Activated T-helper 1 cell treated with anti-CD3 and anti-CD28 coated beads, Interleukin-12 subunit alpha, Interleukin-12 subunit beta, Interleukin-2, Interleukin-4 antibody, amounts not matched to agents 30 ng/mL and 10 ng/mL and 1 ng/mL, durations not matched to agents 14 hours and 24 hours and 36 hours (primary cell): ENCODE data around the gene TRAPPC3L. TPM values are rescaled to one million over a fixed set of nuclear protein-coding genes. Genes with fewer than 3 reads are reported as not detected.

ENCODE experiments used
- DNase-seq: peaks from one replicate; pipeline ENCODE4 v3.0.0; 2021; ENCODE audit warnings: low spot score
- H3K27ac Mint-ChIP-seq: one replicate; pipeline ENCODE4 v1.8.0; 2021; ENCODE audit warnings: mild to moderate bottlenecking, mixed read lengths
- H3K27me3 Mint-ChIP-seq: one replicate; pipeline ENCODE4 v1.8.0; 2022; ENCODE audit warnings: mild to moderate bottlenecking, moderate library complexity, mixed read lengths; ENCODE audit not compliant: insufficient read depth
- H3K36me3 Mint-ChIP-seq: one replicate; pipeline ENCODE4 v1.8.0; 2021; ENCODE audit warnings: low read depth, mixed read lengths
- H3K4me1 Mint-ChIP-seq: one replicate; pipeline ENCODE4 v1.8.0; 2021; ENCODE audit warnings: low read depth, mixed read lengths
- H3K4me3 Mint-ChIP-seq: one replicate; pipeline ENCODE4 v1.8.0; 2021; ENCODE audit warnings: mild to moderate bottlenecking, moderate library complexity, mixed read lengths
- H3K9me3 Mint-ChIP-seq: one replicate; pipeline ENCODE4 v1.8.0; 2021; ENCODE audit warnings: mixed read lengths
- intact Hi-C: fragments of 100-400 bp; cut with micrococcal nuclease; formaldehyde crosslinking; loops from one replicate; pipeline ENCODE4 v1.15.1; 2024
- total RNA-seq: library from RNA; stranded (reverse); gene quantifications from 2 replicates; pipeline ENCODE4 v1.2.3, GENCODE V29; 2022

TRAPPC3L gene
- total RNA-seq, 1 donor from 2014 or later: not detected

- peak overlapping the region; percentile 3 for H3K4me3 Mint-ChIP-seq
- no peaks in the 10 kb centered on the region for H3K9me3 Mint-ChIP-seq
- H3K27me3 Mint-ChIP-seq: peaks cover 2% of the 10 kb centered on the region
- H3K4me1 Mint-ChIP-seq: peaks cover 44% of the 10 kb centered on the region
- peaks cover 11% of the 10 kb centered on the region for H3K36me3 Mint-ChIP-seq
- DNase-seq: no peak
- intact Hi-C loops: loop anchor here (10.0 kb wide), 1 partner anchor 346 kb away; the partner anchor contains the start of gene NT5DC1
- peak overlapping the region; percentile 47 for H3K27ac Mint-ChIP-seq
Measured at GRCh38 chr6:116450769-116451740, 94.4 kb downstream of the TRAPPC3L start.

- H3K4me1 Mint-ChIP-seq: peaks cover 38% of the 10 kb centered on the region
- H3K4me3 Mint-ChIP-seq: no peak overlapping the region
- no peak overlapping the region for H3K27ac Mint-ChIP-seq
- peaks cover 2% of the 10 kb centered on the region for H3K27me3 Mint-ChIP-seq
- no peaks in the 10 kb centered on the region for H3K9me3 Mint-ChIP-seq
- DNase-seq: no peak
- intact Hi-C loops: loop anchor here (10.0 kb wide), 1 partner anchor 345 kb away; the partner anchor contains the start of gene NT5DC1
- peaks cover 9% of the 10 kb centered on the region for H3K36me3 Mint-ChIP-seq
Measured at GRCh38 chr6:116450185-116450710, 95.2 kb downstream of the TRAPPC3L start.

- DNase-seq: no peak
- intact Hi-C loops: no loop called here
- Mint-ChIP-seq H3K4me3 (no peak overlapping the region), H3K36me3 (peaks cover 11% of the 10 kb centered on the region), H3K27ac (no peak overlapping the region), H3K27me3 (peaks cover 2% of the 10 kb centered on the region), H3K4me1 (peaks cover 45% of the 10 kb centered on the region), H3K9me3 (no peaks in the 10 kb centered on the region)
Measured at GRCh38 chr6:116449565-116449964, 95.9 kb downstream of the TRAPPC3L start.

- DNase-seq: no peak
- peaks cover 53% of the 10 kb centered on the region for H3K4me1 Mint-ChIP-seq
- intact Hi-C loops: loop anchor here (1.0 kb wide), 1 partner anchor 13 kb away; no protein-coding TSS in a partner anchor
- H3K27me3 Mint-ChIP-seq: peaks cover under 1% of the 10 kb centered on the region
- H3K9me3 Mint-ChIP-seq: no peaks in the 10 kb centered on the region
- H3K27ac Mint-ChIP-seq: no peak overlapping the region
- H3K36me3 Mint-ChIP-seq: peaks cover 3% of the 10 kb centered on the region
- H3K4me3 Mint-ChIP-seq: no peak overlapping the region
Measured at GRCh38 chr6:116447496-116448011, 97.9 kb downstream of the TRAPPC3L start.

- no peak for DNase-seq
- peaks cover 5% of the 10 kb centered on the region for H3K27me3 Mint-ChIP-seq
- intact Hi-C loops: no loop called here
Measured at GRCh38 chr6:116447052-116447451, 98.4 kb downstream of the TRAPPC3L start.

GRCh38 chr6:116446399-116446798, 99.1 kb downstream of the TRAPPC3L start:
- Mint-ChIP-seq H3K27ac (no peak overlapping the region), H3K4me1 (peaks cover 48% of the 10 kb centered on the region), H3K4me3 (no peak overlapping the region), H3K36me3 (peaks cover 3% of the 10 kb centered on the region), H3K27me3 (peaks cover 10% of the 10 kb centered on the region), H3K9me3 (no peaks in the 10 kb centered on the region)
- intact Hi-C loops: no loop called here
- DNase-seq: no peak

More at GRCh38 chr6:116447052-116447451, 98.4 kb downstream of the TRAPPC3L start:
- Mint-ChIP-seq H3K4me3 (no peak overlapping the region), H3K27ac (no peak overlapping the region), H3K4me1 (peaks cover 53% of the 10 kb centered on the region), H3K36me3 (peaks cover 3% of the 10 kb centered on the region), H3K9me3 (no peaks in the 10 kb centered on the region)

GRCh38 chr6:116445102-116445501, 100.4 kb downstream of the TRAPPC3L start:
- Mint-ChIP-seq H3K4me1 (peaks cover 35% of the 10 kb centered on the region), H3K27me3 (peaks cover 18% of the 10 kb centered on the region), H3K9me3 (no peaks in the 10 kb centered on the region), H3K27ac (no peak overlapping the region), H3K4me3 (peak overlapping the region; percentile 11), H3K36me3 (peaks cover 3% of the 10 kb centered on the region)
- intact Hi-C loops: loop anchor here (2.0 kb wide), 1 partner anchor 32 kb away; no protein-coding TSS in a partner anchor
- DNase-seq: no peak

Other genes starting within 250 kb of the TRAPPC3L start
- 1.9 and 3.1 TPM in 2 replicates for gene DSE, start 174.7 kb downstream of the TRAPPC3L start, total RNA-seq
- 27.7 and 29.2 TPM in 2 replicates for gene CALHM6, start 84.3 kb downstream of the TRAPPC3L start, total RNA-seq
- gene CALHM5, start 34.0 kb downstream of the TRAPPC3L start, total RNA-seq: not detected in 2 replicates
- not detected in 2 replicates for gene CALHM4, start 8.1 kb upstream of the TRAPPC3L start, total RNA-seq
- gene RWDD1, start 25.8 kb upstream of the TRAPPC3L start, total RNA-seq: 41.4 and 41.5 TPM in 2 replicates
- gene RSPH4A, start 70.8 kb upstream of the TRAPPC3L start, total RNA-seq: 0.36 TPM in 1 of 2 replicates, not detected in the other
- 15.9 and 22.2 TPM in 2 replicates for gene ZUP1, start 123.1 kb upstream of the TRAPPC3L start, total RNA-seq
- 6.1 and 7.6 TPM in 2 replicates for gene KPNA5, start 135.5 kb upstream of the TRAPPC3L start, total RNA-seq
- not detected in 2 replicates for gene FAM162B, start 220.0 kb upstream of the TRAPPC3L start, total RNA-seq